ENCODE results near the gene IL18R1. TPM values are rescaled to one million over a fixed set of nuclear protein-coding genes. Genes with fewer than 3 reads are reported as not detected.

The IL18R1 gene
- total and polyA plus RNA-seq, 2 experiments from 2014 or later, result 0.04 to 0.12 TPM

DNA sequence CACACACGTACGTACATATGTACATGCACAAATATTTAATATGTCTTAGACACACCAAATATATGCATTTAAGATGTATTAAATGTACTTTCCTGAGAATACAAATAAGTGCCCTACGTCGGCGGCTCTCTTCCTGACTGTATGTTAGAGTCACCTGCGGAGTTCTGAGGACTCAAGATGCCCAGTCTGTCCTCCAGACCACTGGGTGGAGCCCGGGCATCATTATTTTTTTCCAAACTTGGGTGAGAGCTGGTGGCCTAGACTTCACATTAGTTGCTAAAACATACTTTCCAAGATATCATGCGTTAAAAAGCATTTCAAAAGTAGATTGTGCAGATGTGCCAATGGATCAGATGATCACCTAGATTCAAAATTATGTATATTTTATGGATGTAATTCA is 2.9 kb downstream of the IL18R1 start:
- Histone ChIP-seq H3K9me3 (ENCODE audit: low read depth) (no peaks in the 10 kb centered on the region), H3K27me3 (peaks cover 36% of the 10 kb centered on the region), H3K36me3 (no peaks in the 10 kb centered on the region), H3K27ac (no peak overlapping the region), H3K4me3 (no peak overlapping the region), H3K4me1 (ENCODE audit: low read depth) (no peaks in the 10 kb centered on the region)
- TF ChIP-seq, protein P1, sequence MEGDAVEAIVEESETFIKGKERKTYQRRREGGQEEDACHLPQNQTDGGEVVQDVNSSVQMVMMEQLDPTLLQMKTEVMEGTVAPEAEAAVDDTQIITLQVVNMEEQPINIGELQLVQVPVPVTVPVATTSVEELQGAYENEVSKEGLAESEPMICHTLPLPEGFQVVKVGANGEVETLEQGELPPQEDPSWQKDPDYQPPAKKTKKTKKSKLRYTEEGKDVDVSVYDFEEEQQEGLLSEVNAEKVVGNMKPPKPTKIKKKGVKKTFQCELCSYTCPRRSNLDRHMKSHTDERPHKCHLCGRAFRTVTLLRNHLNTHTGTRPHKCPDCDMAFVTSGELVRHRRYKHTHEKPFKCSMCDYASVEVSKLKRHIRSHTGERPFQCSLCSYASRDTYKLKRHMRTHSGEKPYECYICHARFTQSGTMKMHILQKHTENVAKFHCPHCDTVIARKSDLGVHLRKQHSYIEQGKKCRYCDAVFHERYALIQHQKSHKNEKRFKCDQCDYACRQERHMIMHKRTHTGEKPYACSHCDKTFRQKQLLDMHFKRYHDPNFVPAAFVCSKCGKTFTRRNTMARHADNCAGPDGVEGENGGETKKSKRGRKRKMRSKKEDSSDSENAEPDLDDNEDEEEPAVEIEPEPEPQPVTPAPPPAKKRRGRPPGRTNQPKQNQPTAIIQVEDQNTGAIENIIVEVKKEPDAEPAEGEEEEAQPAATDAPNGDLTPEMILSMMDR (IDR thresholded peaks at IDR 0.05; ENCODE audit: low read depth, low read length), result no peak
- no peak for DNase-seq (ENCODE audit: low read depth in 1 of 2, low spot score in 1 of 2)

DNA sequence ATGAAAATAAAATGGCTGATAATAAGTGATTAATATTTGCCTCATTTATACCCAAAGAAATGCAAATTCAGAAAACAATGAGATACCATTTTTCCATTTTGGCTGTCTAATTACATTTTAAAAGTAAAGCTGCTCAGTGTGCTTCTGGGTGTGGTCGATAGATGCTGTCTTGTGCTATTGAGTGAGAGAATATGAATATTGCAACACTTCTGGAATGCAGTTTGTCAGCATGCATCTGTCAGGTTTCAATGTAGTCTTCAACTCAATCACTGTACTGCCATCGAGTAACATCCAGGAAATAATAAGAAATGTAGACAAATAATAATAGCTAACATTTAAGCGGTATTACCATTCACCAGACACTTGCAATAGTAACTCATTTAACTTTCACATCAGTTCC is 3.9 kb downstream of the IL18R1 start:
- H3K4me3 ChIP-seq, result no peak overlapping the region
- TF ChIP-seq, protein P1 (IDR thresholded peaks at IDR 0.05; ENCODE audit: low read depth, low read length), result no peak
- no peaks in the 10 kb centered on the region for H3K4me1 ChIP-seq (ENCODE audit: low read depth)
- no peak overlapping the region for H3K27ac ChIP-seq
- H3K9me3 ChIP-seq (ENCODE audit: low read depth), result no peaks in the 10 kb centered on the region
- no peaks in the 10 kb centered on the region for H3K36me3 ChIP-seq
- no peak for DNase-seq (ENCODE audit: low read depth in 1 of 2, low spot score in 1 of 2)
- H3K27me3 ChIP-seq, result peaks cover 28% of the 10 kb centered on the region

DNA sequence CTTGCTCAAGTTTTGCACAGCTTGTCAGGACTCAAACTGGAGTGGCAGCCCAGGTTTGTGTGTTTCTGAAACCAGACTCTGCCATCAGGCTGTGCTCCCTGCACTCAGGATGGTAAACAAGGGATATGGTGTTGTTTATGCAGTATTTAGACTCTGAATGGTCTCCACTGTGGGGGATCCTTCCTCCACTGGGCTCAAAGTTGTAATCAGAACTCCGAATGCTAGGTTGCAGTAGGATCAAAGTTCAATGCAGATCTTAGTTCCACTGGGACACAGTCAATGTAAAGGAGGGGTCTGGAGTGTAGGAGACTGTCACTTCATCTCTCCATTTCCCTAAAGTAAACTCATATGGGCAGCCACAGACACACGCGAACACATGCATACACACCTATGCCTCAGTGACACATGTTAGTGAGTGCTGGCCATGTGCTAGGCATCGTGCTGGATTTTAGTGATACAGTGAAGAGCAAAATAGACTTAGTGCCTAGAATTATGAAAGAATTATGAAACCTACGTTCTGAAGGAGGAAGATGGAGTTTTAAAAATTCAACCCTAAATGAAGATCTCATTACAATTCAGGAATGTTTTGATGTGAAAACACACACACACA is 6.1 kb downstream of the IL18R1 start:
- H3K4me3 ChIP-seq, result no peak overlapping the region
- no peaks in the 10 kb centered on the region for H3K9me3 ChIP-seq (ENCODE audit: low read depth)
- TF ChIP-seq, protein P1 (IDR thresholded peaks at IDR 0.05; ENCODE audit: low read depth, low read length), result no peak
- no peak for DNase-seq (ENCODE audit: low read depth in 1 of 2, low spot score in 1 of 2)
- no peaks in the 10 kb centered on the region for H3K36me3 ChIP-seq
- no peak overlapping the region for H3K27ac ChIP-seq
- H3K4me1 ChIP-seq (ENCODE audit: low read depth), result no peaks in the 10 kb centered on the region
- H3K27me3 ChIP-seq, result peaks cover 16% of the 10 kb centered on the region

DNA sequence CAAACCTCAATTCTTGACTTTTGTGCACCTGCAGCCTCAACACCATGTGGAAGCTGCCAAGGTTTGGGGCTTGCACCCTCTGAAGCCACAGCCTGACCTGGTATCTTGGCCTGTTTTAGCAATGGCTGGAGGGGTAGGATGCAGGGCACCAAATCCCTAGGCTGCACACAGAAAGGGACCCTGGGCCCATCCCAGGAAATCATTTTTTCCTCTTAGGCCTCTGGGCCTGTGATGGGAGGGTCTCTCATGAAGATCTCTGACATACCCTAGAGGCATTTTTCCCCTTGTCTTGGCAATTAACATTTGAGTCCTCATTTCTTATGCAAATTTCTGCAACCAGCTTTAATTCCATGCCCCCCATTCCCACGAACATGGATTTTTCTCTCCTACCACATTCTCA is 10.2 kb downstream of the IL18R1 start:
- Histone ChIP-seq H3K4me3 (no peak overlapping the region), H3K9me3 (ENCODE audit: low read depth) (no peaks in the 10 kb centered on the region), H3K27ac (no peak overlapping the region), H3K4me1 (ENCODE audit: low read depth) (no peaks in the 10 kb centered on the region), H3K27me3 (no peaks in the 10 kb centered on the region), H3K36me3 (no peaks in the 10 kb centered on the region)
- no peak for DNase-seq (ENCODE audit: low read depth in 1 of 2, low spot score in 1 of 2)
- TF ChIP-seq, protein P1 (IDR thresholded peaks at IDR 0.05; ENCODE audit: low read depth, low read length), result no peak

DNA sequence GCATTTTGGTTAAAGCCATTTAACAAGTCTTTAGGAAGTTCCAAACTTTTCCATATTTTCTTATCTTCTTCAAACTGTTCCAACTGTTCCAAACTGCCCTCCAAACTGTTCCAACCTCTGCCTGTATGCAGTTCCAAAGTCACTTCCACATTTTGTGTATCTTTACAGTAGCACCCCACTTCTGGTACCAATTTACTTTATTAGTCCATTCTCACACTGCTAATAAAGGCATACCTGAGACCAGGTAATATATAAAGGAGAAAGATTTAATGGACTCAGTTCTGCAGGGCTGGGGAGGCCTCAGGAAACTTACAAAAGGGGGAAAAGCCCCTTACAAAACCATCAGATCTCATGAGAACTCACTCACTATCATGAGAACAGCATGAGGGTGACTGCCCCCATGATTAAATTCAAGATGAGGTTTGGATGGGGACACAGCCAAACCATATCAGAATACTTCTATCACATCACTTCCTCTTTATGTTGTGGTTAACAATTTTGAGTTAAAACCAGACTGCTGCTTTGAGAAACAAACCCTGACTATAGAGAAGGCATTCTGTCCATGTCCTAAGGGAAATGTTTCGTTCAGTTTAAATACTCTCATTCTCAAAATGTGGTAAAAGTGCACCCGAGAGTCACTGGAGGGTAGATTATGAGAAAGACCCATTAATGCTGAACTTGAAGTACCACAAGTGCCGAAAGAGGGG is 11.0 kb downstream of the IL18R1 start:
- no peak overlapping the region for H3K27ac ChIP-seq
- H3K4me3 ChIP-seq, result no peak overlapping the region
- H3K9me3 ChIP-seq (ENCODE audit: low read depth), result no peaks in the 10 kb centered on the region
- H3K27me3 ChIP-seq, result no peaks in the 10 kb centered on the region
- no peaks in the 10 kb centered on the region for H3K4me1 ChIP-seq (ENCODE audit: low read depth)
- TF ChIP-seq, protein P1 (IDR thresholded peaks at IDR 0.05; ENCODE audit: low read depth, low read length), result no peak
- no peaks in the 10 kb centered on the region for H3K36me3 ChIP-seq
- DNase-seq (ENCODE audit: low read depth in 1 of 2, low spot score in 1 of 2), result no peak

Data from cardiac muscle cell (in vitro differentiated cells and primary cell).